Astrocyte of the cerebellum (primary cell): ENCODE measurements around the gene RALGAPA2.

Experiments used
- DNase-seq: peaks from one replicate; pipeline ENCODE4 v3.0.0-alpha.2; 2011; ENCODE audit warnings: low read depth
- H3K4me3 ChIP-seq: 2 replicates; pipeline ENCODE4 v1.5.1; 2011; ENCODE audit warnings: mild to moderate bottlenecking, low read depth, low read length, moderate library complexity
- in situ Hi-C: cut with HindIII; loops from 2 replicates; pipeline ENCODE4 v1.10.0; 2017; ENCODE audit warnings: low sequenced_read_pairs
- TF ChIP-seq, protein P1 (sequence below): IDR thresholded peaks from 2 replicates; pipeline ENCODE4 v1.5.1; 2012; ENCODE audit warnings: low read length, low read depth, moderate library complexity, mild to moderate bottlenecking; ENCODE audit errors: missing control alignments

The RALGAPA2 gene

DNA sequence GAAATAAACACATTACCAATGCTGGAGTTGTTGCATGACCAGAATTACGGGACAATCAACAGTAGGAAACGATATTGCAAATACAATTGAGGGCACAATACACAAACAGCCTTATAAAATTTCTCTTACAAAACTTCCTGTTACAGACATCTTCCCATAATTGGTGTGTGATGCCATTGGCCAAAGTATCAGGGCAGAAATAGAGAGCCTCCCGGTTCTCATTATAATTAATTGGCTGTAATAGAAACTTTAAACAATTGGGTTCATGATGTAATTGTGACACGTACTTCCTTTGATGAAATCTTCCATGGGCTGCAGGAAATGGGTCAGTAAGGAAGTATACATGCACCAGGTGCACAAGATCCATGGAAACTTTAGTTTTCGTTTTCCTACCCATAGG lies 40.3 kb upstream of the RALGAPA2 start:
- TF ChIP-seq, protein P1, sequence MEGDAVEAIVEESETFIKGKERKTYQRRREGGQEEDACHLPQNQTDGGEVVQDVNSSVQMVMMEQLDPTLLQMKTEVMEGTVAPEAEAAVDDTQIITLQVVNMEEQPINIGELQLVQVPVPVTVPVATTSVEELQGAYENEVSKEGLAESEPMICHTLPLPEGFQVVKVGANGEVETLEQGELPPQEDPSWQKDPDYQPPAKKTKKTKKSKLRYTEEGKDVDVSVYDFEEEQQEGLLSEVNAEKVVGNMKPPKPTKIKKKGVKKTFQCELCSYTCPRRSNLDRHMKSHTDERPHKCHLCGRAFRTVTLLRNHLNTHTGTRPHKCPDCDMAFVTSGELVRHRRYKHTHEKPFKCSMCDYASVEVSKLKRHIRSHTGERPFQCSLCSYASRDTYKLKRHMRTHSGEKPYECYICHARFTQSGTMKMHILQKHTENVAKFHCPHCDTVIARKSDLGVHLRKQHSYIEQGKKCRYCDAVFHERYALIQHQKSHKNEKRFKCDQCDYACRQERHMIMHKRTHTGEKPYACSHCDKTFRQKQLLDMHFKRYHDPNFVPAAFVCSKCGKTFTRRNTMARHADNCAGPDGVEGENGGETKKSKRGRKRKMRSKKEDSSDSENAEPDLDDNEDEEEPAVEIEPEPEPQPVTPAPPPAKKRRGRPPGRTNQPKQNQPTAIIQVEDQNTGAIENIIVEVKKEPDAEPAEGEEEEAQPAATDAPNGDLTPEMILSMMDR: no peak

DNA sequence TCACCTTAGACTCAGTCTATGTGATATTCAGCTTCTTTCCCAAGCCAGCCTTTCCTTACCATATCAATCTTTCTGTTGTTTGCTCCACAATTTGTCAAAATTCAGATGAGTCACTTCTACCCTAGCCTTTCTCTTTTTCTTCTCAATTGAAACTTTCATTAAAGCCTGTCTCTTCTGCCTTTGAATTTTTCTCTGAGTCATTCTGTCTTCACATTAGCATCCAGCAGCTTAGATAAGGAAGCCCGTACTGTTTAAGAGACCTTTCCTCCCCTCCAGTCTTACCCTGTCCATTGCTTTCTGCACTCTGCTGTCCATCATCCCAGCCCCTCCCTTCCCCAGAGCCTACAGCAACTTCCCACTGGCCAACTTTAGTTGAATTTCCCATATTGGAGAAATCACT lies 34.9 kb upstream of the RALGAPA2 start:
- in situ Hi-C loops: no loop called here
- no peak overlapping the region for H3K4me3 ChIP-seq
- TF ChIP-seq, protein P1: no peak
- no peak for DNase-seq

More for the DNA sequence above, 40.3 kb upstream of the RALGAPA2 start:
- in situ Hi-C loops: no loop called here
- H3K4me3 ChIP-seq: no peak overlapping the region
- no peak for DNase-seq

DNA sequence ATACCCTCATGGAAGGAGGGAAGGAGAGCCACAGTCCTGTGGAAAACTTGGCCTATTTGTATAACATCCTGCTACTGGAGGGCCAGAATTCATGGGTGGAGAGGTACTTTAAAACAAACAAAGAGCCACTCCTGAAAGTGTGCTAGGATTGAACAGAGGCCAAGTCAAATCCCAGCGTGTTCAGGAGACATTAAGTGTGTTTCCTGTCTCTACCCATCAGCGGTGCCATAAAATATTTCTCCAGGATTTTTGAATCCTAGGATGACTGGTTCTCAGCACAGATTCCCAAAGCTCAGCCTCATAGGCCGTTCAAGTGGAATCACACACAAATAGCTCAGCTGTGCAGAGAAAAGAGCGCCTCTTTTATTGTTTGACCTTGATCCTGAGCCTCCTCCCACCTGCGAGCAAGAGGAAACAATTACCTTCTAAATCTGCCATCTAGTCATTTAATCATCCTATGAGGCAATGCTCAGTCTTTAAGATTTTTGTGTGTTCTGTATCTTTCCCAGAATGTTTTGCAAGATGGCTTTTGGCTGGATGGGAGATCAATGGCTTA lies 31.8 kb upstream of the RALGAPA2 start:
- TF ChIP-seq, protein P1: no peak
- no peak overlapping the region for H3K4me3 ChIP-seq
- DNase-seq: no peak
- in situ Hi-C loops: no loop called here

DNA sequence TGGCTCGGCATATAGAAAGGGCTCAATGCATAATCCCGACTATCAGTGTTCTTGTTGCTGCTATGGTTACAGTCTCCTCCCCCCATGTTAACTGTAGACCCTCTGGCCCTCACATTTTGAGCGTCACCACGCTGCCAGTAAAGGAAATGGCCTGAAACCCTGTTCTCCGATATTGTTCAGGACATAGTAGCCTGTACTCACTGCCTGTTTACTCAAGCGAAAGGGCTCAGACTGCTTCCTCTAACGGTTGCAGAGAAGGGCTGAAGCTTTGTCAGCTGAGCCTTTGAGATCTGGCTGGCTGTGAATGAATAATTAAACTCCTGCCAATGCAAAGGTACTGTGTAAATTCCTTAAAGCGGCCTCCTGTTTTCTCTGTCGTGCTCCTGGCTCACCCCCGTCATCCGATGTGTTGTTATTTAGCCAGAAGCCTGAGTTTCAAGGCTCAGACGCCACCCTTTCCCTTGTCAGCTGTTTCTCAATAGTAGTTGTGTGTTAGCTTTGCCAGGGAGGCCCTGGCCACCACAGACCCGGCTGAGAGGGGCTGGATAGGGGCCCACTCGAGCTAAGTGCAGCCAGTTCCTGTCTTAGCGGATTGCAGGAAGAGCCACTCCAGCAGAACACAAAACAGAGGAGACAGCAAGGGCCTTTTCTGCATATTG lies 31.2 kb upstream of the RALGAPA2 start:
- no peak for DNase-seq
- in situ Hi-C loops: no loop called here
- TF ChIP-seq, protein P1: no peak
- H3K4me3 ChIP-seq: no peak overlapping the region

- TF ChIP-seq, protein P1: no peak
- no peak for DNase-seq
- in situ Hi-C loops: no loop called here
- no peak overlapping the region for H3K4me3 ChIP-seq
Observed at GRCh38 chr20:20741087-20742045, 28.9 kb upstream of the RALGAPA2 start.

- in situ Hi-C loops: no loop called here
- no peak overlapping the region for H3K4me3 ChIP-seq
- DNase-seq: no peak
- TF ChIP-seq, protein P1: no peak
Observed at GRCh38 chr20:20740541-20740940, 28.1 kb upstream of the RALGAPA2 start.
